ENCODE measurements around the gene OR2V2.
"Not testable (repeated sequence)": the region's sequence is repeated elsewhere in the genome, so short reads cannot be mapped to it uniquely, and the experiment has no call there.

OR2V2 gene

GRCh38 chr5:181152406-181152805 lies 5.0 kb downstream of the OR2V2 start:
- no peaks in the 10 kb centered on the region for H3K4me1 ChIP-seq (ENCODE audit: control insufficient read depth, insufficient read depth, low read length)
- no peak overlapping the region for H3K4me3 ChIP-seq (ENCODE audit: low read length)
- no peak overlapping the region for H3K4me2 ChIP-seq (ENCODE audit: low read length)
- H3K36me3 ChIP-seq (ENCODE audit: insufficient read depth, low read length), result no peaks in the 10 kb centered on the region
- H3K27me3 ChIP-seq (ENCODE audit: control insufficient read depth, insufficient read depth, low read length), result peaks cover 44% of the 10 kb centered on the region
- H3K9ac ChIP-seq (ENCODE audit: low read depth, low read length), result no peak overlapping the region
- no peaks in the 10 kb centered on the region for H3K9me3 ChIP-seq (replicated peaks; ENCODE audit: low read length)

GRCh38 chr5:181153814-181154213 lies 6.4 kb downstream of the OR2V2 start:
- Histone ChIP-seq H3K4me2 (ENCODE audit: low read length) (no peak overlapping the region), H3K9me3 (replicated peaks; ENCODE audit: low read length) (no peaks in the 10 kb centered on the region), H3K4me3 (ENCODE audit: low read length) (no peak overlapping the region), H3K27me3 (ENCODE audit: control insufficient read depth, insufficient read depth, low read length) (peaks cover 47% of the 10 kb centered on the region), H3K4me1 (ENCODE audit: control insufficient read depth, insufficient read depth, low read length) (no peaks in the 10 kb centered on the region), H3K9ac (ENCODE audit: low read depth, low read length) (no peak overlapping the region), H3K36me3 (ENCODE audit: insufficient read depth, low read length) (no peaks in the 10 kb centered on the region)

- peaks cover 12% of the 10 kb centered on the region for H3K4me1 ChIP-seq (ENCODE audit: control insufficient read depth, insufficient read depth, low read length)
- no peak overlapping the region for H3K4me2 ChIP-seq (ENCODE audit: low read length)
- no peak overlapping the region for H3K9ac ChIP-seq (ENCODE audit: low read depth, low read length)
- peaks cover 29% of the 10 kb centered on the region for H3K27me3 ChIP-seq (ENCODE audit: control insufficient read depth, insufficient read depth, low read length)
- no peak overlapping the region for H3K4me3 ChIP-seq (ENCODE audit: low read length)
- H3K36me3 ChIP-seq (ENCODE audit: insufficient read depth, low read length), result no peaks in the 10 kb centered on the region
- H3K9me3 ChIP-seq (replicated peaks; ENCODE audit: low read length), result no peaks in the 10 kb centered on the region
These were observed 9.4 kb downstream of the OR2V2 start for GRCh38 chr5:181156758-181157157.

GRCh38 chr5:181158869-181159268 lies 11.5 kb downstream of the OR2V2 start:
- Histone ChIP-seq H3K9me3 (replicated peaks; ENCODE audit: low read length) (no peaks in the 10 kb centered on the region), H3K36me3 (ENCODE audit: insufficient read depth, low read length) (no peaks in the 10 kb centered on the region), H3K27me3 (ENCODE audit: control insufficient read depth, insufficient read depth, low read length) (peaks cover 25% of the 10 kb centered on the region), H3K9ac (ENCODE audit: low read depth, low read length) (no peak overlapping the region), H3K4me3 (ENCODE audit: low read length) (no peak overlapping the region), H3K4me2 (ENCODE audit: low read length) (no peak overlapping the region), H3K4me1 (ENCODE audit: control insufficient read depth, insufficient read depth, low read length) (peaks cover 13% of the 10 kb centered on the region)

- Histone ChIP-seq H3K36me3 (ENCODE audit: insufficient read depth, low read length) (no peaks in the 10 kb centered on the region), H3K4me3 (ENCODE audit: low read length) (no peak overlapping the region), H3K4me2 (ENCODE audit: low read length) (peak overlapping the region; percentile 81), H3K9me3 (replicated peaks; ENCODE audit: low read length) (no peaks in the 10 kb centered on the region), H3K4me1 (ENCODE audit: control insufficient read depth, insufficient read depth, low read length) (peaks cover 13% of the 10 kb centered on the region), H3K9ac (ENCODE audit: low read depth, low read length) (peak overlapping the region; percentile 54), H3K27me3 (ENCODE audit: control insufficient read depth, insufficient read depth, low read length) (peaks cover 25% of the 10 kb centered on the region)
These were observed 12.1 kb downstream of the OR2V2 start for GRCh38 chr5:181159286-181160151.

GRCh38 chr5:181160152-181160754 lies 12.9 kb downstream of the OR2V2 start:
- Histone ChIP-seq H3K9me3 (replicated peaks; ENCODE audit: low read length) (no peaks in the 10 kb centered on the region), H3K27me3 (ENCODE audit: control insufficient read depth, insufficient read depth, low read length) (peaks cover 25% of the 10 kb centered on the region), H3K9ac (ENCODE audit: low read depth, low read length) (peak overlapping the region; percentile 54), H3K36me3 (ENCODE audit: insufficient read depth, low read length) (no peaks in the 10 kb centered on the region), H3K4me3 (ENCODE audit: low read length) (peak overlapping the region; percentile 71), H3K4me1 (ENCODE audit: control insufficient read depth, insufficient read depth, low read length) (peaks cover 13% of the 10 kb centered on the region), H3K4me2 (ENCODE audit: low read length) (peak overlapping the region; percentile 81)

- Histone ChIP-seq H3K4me3 (ENCODE audit: low read length) (peak overlapping the region; percentile 60), H3K4me1 (ENCODE audit: control insufficient read depth, insufficient read depth, low read length) (peaks cover 13% of the 10 kb centered on the region), H3K4me2 (ENCODE audit: low read length) (peak overlapping the region; percentile 72), H3K27me3 (ENCODE audit: control insufficient read depth, insufficient read depth, low read length) (peaks cover 20% of the 10 kb centered on the region)
- H3K36me3 ChIP-seq (ENCODE audit: insufficient read depth, low read length); H3K9me3 ChIP-seq (replicated peaks; ENCODE audit: low read length); H3K9ac ChIP-seq (ENCODE audit: low read depth, low read length): not testable (repeated sequence)
These were observed 13.6 kb downstream of the OR2V2 start for GRCh38 chr5:181160755-181161533.

- H3K27me3 ChIP-seq (ENCODE audit: control insufficient read depth, insufficient read depth, low read length), result peaks cover 14% of the 10 kb centered on the region
- H3K4me3 ChIP-seq (ENCODE audit: low read length), result peak overlapping the region; percentile 60
- no peak overlapping the region for H3K9ac ChIP-seq (ENCODE audit: low read depth, low read length)
- H3K36me3 ChIP-seq (ENCODE audit: insufficient read depth, low read length), result no peaks in the 10 kb centered on the region
- H3K4me2 ChIP-seq (ENCODE audit: low read length), result peak overlapping the region; percentile 72
- no peaks in the 10 kb centered on the region for H3K9me3 ChIP-seq (replicated peaks; ENCODE audit: low read length)
- H3K4me1 ChIP-seq (ENCODE audit: control insufficient read depth, insufficient read depth, low read length), result peaks cover 13% of the 10 kb centered on the region
These were observed 14.3 kb downstream of the OR2V2 start for GRCh38 chr5:181161534-181162175.

GRCh38 chr5:181163487-181164075 lies 16.2 kb downstream of the OR2V2 start:
- no peak overlapping the region for H3K4me3 ChIP-seq (ENCODE audit: low read length)
- no peak overlapping the region for H3K4me2 ChIP-seq (ENCODE audit: low read length)
- H3K9ac ChIP-seq (ENCODE audit: low read depth, low read length), result no peak overlapping the region
- H3K27me3 ChIP-seq (ENCODE audit: control insufficient read depth, insufficient read depth, low read length), result peaks cover 14% of the 10 kb centered on the region
- no peaks in the 10 kb centered on the region for H3K36me3 ChIP-seq (ENCODE audit: insufficient read depth, low read length)
- H3K9me3 ChIP-seq (replicated peaks; ENCODE audit: low read length), result no peaks in the 10 kb centered on the region
- H3K4me1 ChIP-seq (ENCODE audit: control insufficient read depth, insufficient read depth, low read length), result peaks cover 13% of the 10 kb centered on the region

GRCh38 chr5:181164076-181164952 lies 16.9 kb downstream of the OR2V2 start:
- Histone ChIP-seq H3K4me3 (ENCODE audit: low read length) (no peak overlapping the region), H3K4me1 (ENCODE audit: control insufficient read depth, insufficient read depth, low read length) (peaks cover 13% of the 10 kb centered on the region), H3K36me3 (ENCODE audit: insufficient read depth, low read length) (no peaks in the 10 kb centered on the region), H3K27me3 (ENCODE audit: control insufficient read depth, insufficient read depth, low read length) (peaks cover 17% of the 10 kb centered on the region), H3K4me2 (ENCODE audit: low read length) (no peak overlapping the region), H3K9me3 (replicated peaks; ENCODE audit: low read length) (no peaks in the 10 kb centered on the region), H3K9ac (ENCODE audit: low read depth, low read length) (no peak overlapping the region)

Data from skeletal muscle satellite cell (primary cell).